HUES6 (cell line): ENCODE measurements around the gene ZPR1.

Experiments
- H3K27ac ChIP-seq: 2 replicates; pipeline ENCODE4 v1.7.0; 2013; ENCODE audit warnings: low read depth, mild to moderate bottlenecking, low read length, inconsistent platforms
- H3K27me3 ChIP-seq: 2 replicates; pipeline ENCODE4 v1.6.1; 2013; ENCODE audit warnings: low read length; ENCODE audit not compliant: control insufficient read depth, insufficient read depth
- H3K36me3 ChIP-seq: 2 replicates; pipeline ENCODE4 v1.6.1; 2013; ENCODE audit warnings: low read length; ENCODE audit not compliant: control insufficient read depth, insufficient read depth
- H3K4me1 ChIP-seq: 2 replicates; pipeline ENCODE4 v1.6.1; 2013; ENCODE audit warnings: low read length; ENCODE audit not compliant: control insufficient read depth, insufficient read depth
- H3K4me3 ChIP-seq: 2 replicates; pipeline ENCODE4 v1.5.1; 2013; ENCODE audit warnings: low read depth, low read length
- H3K9ac ChIP-seq: one replicate; pipeline ENCODE4 v1.6.1; 2013; ENCODE audit warnings: mild to moderate bottlenecking, low read length
- H3K9me3 ChIP-seq: 2 replicates; pipeline ENCODE4 v1.6.1; 2013; ENCODE audit warnings: low read depth, low read length; ENCODE audit not compliant: control insufficient read depth, insufficient read depth

The ZPR1 gene

DNA sequence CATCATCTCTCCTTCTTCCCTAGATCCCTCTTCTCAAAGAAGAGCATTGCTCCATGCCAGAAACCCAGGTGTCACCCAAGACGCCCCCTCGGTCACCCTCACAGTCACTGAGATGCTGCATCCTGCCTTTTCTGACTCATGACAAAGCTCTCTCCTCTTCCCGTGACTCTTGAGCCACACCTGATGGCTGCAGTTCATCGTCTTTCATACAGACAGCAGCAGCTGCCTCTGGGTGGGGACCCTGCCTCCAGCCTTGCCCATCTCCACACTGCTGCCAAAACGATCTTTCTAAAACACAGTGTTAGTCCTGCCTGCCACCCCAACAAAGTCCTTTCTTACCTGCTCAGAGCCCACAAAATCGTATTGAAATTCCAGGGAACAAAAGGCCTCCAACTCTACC is 59.8 kb downstream of the ZPR1 start:
- H3K9me3 ChIP-seq, result no peaks in the 10 kb centered on the region
- peaks cover 9% of the 10 kb centered on the region for H3K27me3 ChIP-seq
- H3K9ac ChIP-seq, result no peak overlapping the region
- no peak overlapping the region for H3K4me3 ChIP-seq
- H3K4me1 ChIP-seq, result peaks cover 34% of the 10 kb centered on the region
- H3K36me3 ChIP-seq, result no peaks in the 10 kb centered on the region
- H3K27ac ChIP-seq, result no peak overlapping the region

DNA sequence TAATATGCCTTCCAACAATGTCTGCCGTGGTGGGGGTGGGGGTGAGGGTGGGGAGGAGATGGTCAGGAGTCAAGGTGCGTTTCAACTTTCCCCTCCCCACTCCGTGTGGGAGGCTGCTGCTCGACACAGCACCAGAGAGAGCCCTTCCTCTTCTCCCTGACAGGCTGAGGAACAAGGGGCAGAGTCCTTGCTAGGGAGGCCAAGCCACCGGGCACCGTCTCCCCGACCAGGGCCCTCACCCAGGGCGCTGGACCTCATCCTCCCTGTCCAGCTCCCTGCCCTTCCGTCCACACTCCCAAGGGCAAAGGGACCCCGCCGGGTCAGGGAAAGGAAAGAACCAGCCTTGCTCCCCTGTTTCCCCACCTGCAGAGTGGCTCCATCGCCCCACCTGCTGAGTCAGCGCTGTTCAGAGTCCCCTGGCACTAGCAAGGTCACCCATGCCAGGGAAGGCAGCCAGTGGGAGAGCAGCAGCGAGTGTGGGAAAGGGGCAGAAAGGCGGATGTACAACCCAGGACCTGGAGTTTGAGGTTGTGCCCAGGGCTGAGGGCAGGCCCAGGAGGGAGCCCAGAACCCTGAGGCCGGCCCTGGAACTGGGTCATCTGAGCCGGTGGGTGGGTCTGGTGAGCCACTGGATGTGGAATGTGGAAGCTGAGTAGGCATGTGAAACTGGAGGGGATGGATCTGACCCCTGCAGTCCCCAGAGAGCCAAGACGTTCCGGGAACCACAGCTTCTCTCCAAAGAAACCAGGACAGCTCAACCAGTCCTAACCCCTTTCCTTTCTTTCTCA is 62.2 kb downstream of the ZPR1 start:
- H3K27ac ChIP-seq, result no peak overlapping the region
- no peaks in the 10 kb centered on the region for H3K36me3 ChIP-seq
- no peaks in the 10 kb centered on the region for H3K9me3 ChIP-seq
- peaks cover 14% of the 10 kb centered on the region; the same call in 1 of the 2 replicates for H3K4me1 ChIP-seq
- H3K9ac ChIP-seq, result no peak overlapping the region
- H3K27me3 ChIP-seq, result peaks cover 9% of the 10 kb centered on the region
- H3K4me3 ChIP-seq, result no peak overlapping the region

DNA sequence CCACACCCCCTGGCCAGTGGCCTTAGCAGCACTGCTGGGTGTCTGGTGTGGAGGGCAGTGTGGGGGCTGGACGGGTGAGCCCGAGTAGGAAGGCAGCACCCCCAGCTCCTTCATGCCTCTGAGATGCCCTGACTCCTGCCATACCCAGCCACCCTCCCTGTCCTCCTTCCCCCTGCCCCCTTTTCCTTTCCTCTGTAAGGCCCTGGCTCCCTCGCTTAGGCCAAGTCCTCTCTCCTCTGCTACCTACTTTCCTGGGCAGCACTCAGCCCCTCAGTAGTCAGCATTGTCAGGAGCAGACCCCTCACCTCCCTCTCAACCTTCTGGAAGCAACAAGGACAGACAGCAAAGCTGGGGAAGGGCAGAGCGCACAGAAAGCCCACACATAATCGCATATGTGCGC is 63.0 kb downstream of the ZPR1 start:
- H3K4me1 ChIP-seq, result peaks cover 10% of the 10 kb centered on the region; the same call in 1 of the 2 replicates
- no peak overlapping the region for H3K9ac ChIP-seq
- no peak overlapping the region for H3K27ac ChIP-seq
- peaks cover 9% of the 10 kb centered on the region for H3K27me3 ChIP-seq
- H3K9me3 ChIP-seq, result no peaks in the 10 kb centered on the region
- no peaks in the 10 kb centered on the region for H3K36me3 ChIP-seq
- no peak overlapping the region for H3K4me3 ChIP-seq
